ENCODE data around the gene JMJD8.

Gene JMJD8

GRCh38 chr16:683396-684070 lies 601 bp downstream of the JMJD8 start (continued):
- TF ChIP-seq ZBTB49 (tag by site-specific recombination; IDR thresholded peaks at IDR 0.05; ENCODE audit: low read depth): no peak
- TF ChIP-seq KLF17 (tag by site-specific recombination; IDR thresholded peaks at IDR 0.05): peak; percentile 88
- TF ChIP-seq ZNF692 (tag by site-specific recombination; IDR thresholded peaks at IDR 0.05): peak; percentile 89
- no peak; the same call in 1 of the 2 replicates for TF ChIP-seq ZNF449 (tag by site-specific recombination; IDR thresholded peaks at IDR 0.05)
- TF ChIP-seq ZNF341 (tag by site-specific recombination; IDR thresholded peaks at IDR 0.05; ENCODE audit: low read depth): peak; percentile 70
- TF ChIP-seq KLF16 (tag by site-specific recombination; IDR thresholded peaks at IDR 0.05): peak; percentile 74; the same call in 1 of the 2 replicates
- no peak for TF ChIP-seq ZNF488 (tag by site-specific recombination; IDR thresholded peaks at IDR 0.05)
- TF ChIP-seq ZNF26 (tag by site-specific recombination; IDR thresholded peaks at IDR 0.05): no peak
- no peak for TF ChIP-seq ZNF221 (tag by site-specific recombination; IDR thresholded peaks at IDR 0.05; ENCODE audit: borderline replicate concordance)
- TF ChIP-seq FEZF1 (tag by site-specific recombination; IDR thresholded peaks at IDR 0.05): no peak
- no peak for TF ChIP-seq ZNF280D (tag by site-specific recombination; IDR thresholded peaks at IDR 0.05)
- no peak for TF ChIP-seq ZNF148 (tag by site-specific recombination; IDR thresholded peaks at IDR 0.05; ENCODE audit: borderline replicate concordance)
- 0 out of 2 replicates have a peak, but pooled peaks have one; percentile 64 for TF ChIP-seq ZNF2 (tag by site-specific recombination; IDR thresholded peaks at IDR 0.05)
- no peak for TF ChIP-seq ZNF175 (tag by site-specific recombination; IDR thresholded peaks at IDR 0.05)
- peak; percentile 42; the same call in 1 of the 2 replicates for TF ChIP-seq ZNF398 (tag by site-specific recombination; IDR thresholded peaks at IDR 0.05)
- no peak for TF ChIP-seq ZNF280C (tag by site-specific recombination; IDR thresholded peaks at IDR 0.05)
- peak; percentile 38 for TF ChIP-seq GLIS1 (tag by site-specific recombination; IDR thresholded peaks at IDR 0.05)

Measured in HEK293 (cell line).